ENCODE data around the gene LMO7. TPM values are rescaled to one million over a fixed set of nuclear protein-coding genes. Genes with fewer than 3 reads are reported as not detected.

Gene LMO7
- total RNA-seq, 2 donors from 2014 or later = 118 to 193 TPM

- H3K4me1 ChIP-seq = no peaks in the 10 kb centered on the region
- H3K27me3 ChIP-seq = peaks cover 8% of the 10 kb centered on the region
- H3K27ac ChIP-seq = no peak overlapping the region
- TF ChIP-seq CTCF (IDR thresholded peaks at IDR 0.05) = no peak
- no peaks in the 10 kb centered on the region for H3K9me3 ChIP-seq
- no peak overlapping the region for H3K9ac ChIP-seq (ENCODE audit: low read depth in 2 of 2, low read length in 2 of 2)
- no peak for DNase-seq
- H3K36me3 ChIP-seq = no peaks in the 10 kb centered on the region
- H3K4me3 ChIP-seq = peak overlapping the region; percentile 70
- intact Hi-C loops (cut with DNase I) = no loop called here
Measured at GRCh38 chr13:75637181-75637750, 1.1 kb downstream of the LMO7 start.

DNA sequence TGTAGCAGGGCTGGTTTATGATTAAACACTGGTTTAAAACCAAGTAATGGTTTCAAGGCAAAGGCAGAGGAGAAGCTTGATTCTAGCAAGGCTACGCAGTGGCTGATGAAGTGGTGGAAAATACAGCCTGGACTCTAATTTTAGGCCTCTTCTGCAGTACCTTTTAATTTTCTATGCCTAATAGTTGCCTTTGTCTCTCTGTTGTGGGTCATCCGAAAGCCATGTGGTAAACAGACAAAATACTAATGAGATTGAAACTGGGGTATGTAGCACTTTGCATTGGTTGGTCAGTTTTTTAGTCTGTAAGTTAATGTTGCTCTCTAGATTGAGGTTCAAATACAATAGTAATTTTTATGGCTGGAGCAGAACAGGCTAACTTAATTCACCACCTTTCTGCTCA lies 3.3 kb downstream of the LMO7 start:
- H3K4me1 ChIP-seq = no peaks in the 10 kb centered on the region
- intact Hi-C loops (cut with DNase I) = no loop called here
- no peak for DNase-seq
- no peak overlapping the region for H3K4me3 ChIP-seq
- TF ChIP-seq CTCF (IDR thresholded peaks at IDR 0.05) = no peak
- no peaks in the 10 kb centered on the region for H3K9me3 ChIP-seq
- H3K27me3 ChIP-seq = peaks cover 8% of the 10 kb centered on the region
- H3K36me3 ChIP-seq = no peaks in the 10 kb centered on the region
- H3K27ac ChIP-seq = no peak overlapping the region
- no peak overlapping the region for H3K9ac ChIP-seq (ENCODE audit: low read depth in 2 of 2, low read length in 2 of 2)

- TF ChIP-seq CTCF (IDR thresholded peaks at IDR 0.05) = no peak
- no peak for DNase-seq
- no peak overlapping the region for H3K27ac ChIP-seq
- no peak overlapping the region for H3K9ac ChIP-seq (ENCODE audit: low read depth in 2 of 2, low read length in 2 of 2)
- intact Hi-C loops (cut with DNase I) = no loop called here
- H3K9me3 ChIP-seq = no peaks in the 10 kb centered on the region
- no peaks in the 10 kb centered on the region for H3K36me3 ChIP-seq
- peaks cover 8% of the 10 kb centered on the region for H3K27me3 ChIP-seq
- no peak overlapping the region for H3K4me3 ChIP-seq
- H3K4me1 ChIP-seq = no peaks in the 10 kb centered on the region
Measured at GRCh38 chr13:75641026-75641425, 4.9 kb downstream of the LMO7 start.

DNA sequence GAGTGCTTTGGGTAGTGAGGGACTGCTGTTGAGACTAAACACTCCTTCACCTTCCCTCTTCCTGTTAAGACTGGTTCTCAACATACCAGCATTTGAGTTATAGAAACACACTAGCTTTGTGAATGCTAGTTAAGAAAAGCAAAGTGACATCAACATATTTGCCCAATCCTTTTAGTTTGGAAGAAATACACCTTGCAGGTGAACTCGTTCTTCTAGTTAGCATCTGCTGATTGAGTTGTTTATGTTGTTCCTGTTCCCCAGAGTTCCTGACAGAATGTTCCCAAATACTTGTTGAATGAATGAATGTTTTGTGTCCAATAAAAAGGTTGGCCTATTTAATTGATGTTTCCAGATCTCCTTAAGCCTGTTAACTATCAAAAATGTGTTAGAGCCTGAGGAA lies 7.1 kb downstream of the LMO7 start:
- no peak for TF ChIP-seq CTCF (IDR thresholded peaks at IDR 0.05)
- H3K9ac ChIP-seq (ENCODE audit: low read depth in 2 of 2, low read length in 2 of 2) = no peak overlapping the region
- intact Hi-C loops (cut with DNase I) = no loop called here

GRCh38 chr13:75643693-75644092 lies 7.6 kb downstream of the LMO7 start:
- Histone ChIP-seq H3K4me3 (no peak overlapping the region), H3K27ac (no peak overlapping the region), H3K4me1 (no peaks in the 10 kb centered on the region), H3K36me3 (no peaks in the 10 kb centered on the region), H3K27me3 (no peaks in the 10 kb centered on the region), H3K9ac (ENCODE audit: low read depth in 2 of 2, low read length in 2 of 2) (no peak overlapping the region), H3K9me3 (no peaks in the 10 kb centered on the region)
- DNase-seq = no peak
- TF ChIP-seq CTCF (IDR thresholded peaks at IDR 0.05) = no peak
- intact Hi-C loops (cut with DNase I) = no loop called here

More for the DNA sequence above, 7.1 kb downstream of the LMO7 start:
- no peak for DNase-seq
- H3K27ac ChIP-seq = no peak overlapping the region
- no peaks in the 10 kb centered on the region for H3K27me3 ChIP-seq
- no peak overlapping the region for H3K4me3 ChIP-seq
- no peaks in the 10 kb centered on the region for H3K9me3 ChIP-seq
- no peaks in the 10 kb centered on the region for H3K4me1 ChIP-seq
- H3K36me3 ChIP-seq = no peaks in the 10 kb centered on the region

Measured in colonic mucosa (tissue), 4 donors.